Eye (tissue), 1 donor: ENCODE measurements around the gene MOCS3.

Source experiments
- DNase-seq: peaks from one replicate; pipeline ENCODE4 v3.0.0-alpha.2; 2015

The MOCS3 gene, protein sequence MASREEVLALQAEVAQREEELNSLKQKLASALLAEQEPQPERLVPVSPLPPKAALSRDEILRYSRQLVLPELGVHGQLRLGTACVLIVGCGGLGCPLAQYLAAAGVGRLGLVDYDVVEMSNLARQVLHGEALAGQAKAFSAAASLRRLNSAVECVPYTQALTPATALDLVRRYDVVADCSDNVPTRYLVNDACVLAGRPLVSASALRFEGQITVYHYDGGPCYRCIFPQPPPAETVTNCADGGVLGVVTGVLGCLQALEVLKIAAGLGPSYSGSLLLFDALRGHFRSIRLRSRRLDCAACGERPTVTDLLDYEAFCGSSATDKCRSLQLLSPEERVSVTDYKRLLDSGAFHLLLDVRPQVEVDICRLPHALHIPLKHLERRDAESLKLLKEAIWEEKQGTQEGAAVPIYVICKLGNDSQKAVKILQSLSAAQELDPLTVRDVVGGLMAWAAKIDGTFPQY

DNA sequence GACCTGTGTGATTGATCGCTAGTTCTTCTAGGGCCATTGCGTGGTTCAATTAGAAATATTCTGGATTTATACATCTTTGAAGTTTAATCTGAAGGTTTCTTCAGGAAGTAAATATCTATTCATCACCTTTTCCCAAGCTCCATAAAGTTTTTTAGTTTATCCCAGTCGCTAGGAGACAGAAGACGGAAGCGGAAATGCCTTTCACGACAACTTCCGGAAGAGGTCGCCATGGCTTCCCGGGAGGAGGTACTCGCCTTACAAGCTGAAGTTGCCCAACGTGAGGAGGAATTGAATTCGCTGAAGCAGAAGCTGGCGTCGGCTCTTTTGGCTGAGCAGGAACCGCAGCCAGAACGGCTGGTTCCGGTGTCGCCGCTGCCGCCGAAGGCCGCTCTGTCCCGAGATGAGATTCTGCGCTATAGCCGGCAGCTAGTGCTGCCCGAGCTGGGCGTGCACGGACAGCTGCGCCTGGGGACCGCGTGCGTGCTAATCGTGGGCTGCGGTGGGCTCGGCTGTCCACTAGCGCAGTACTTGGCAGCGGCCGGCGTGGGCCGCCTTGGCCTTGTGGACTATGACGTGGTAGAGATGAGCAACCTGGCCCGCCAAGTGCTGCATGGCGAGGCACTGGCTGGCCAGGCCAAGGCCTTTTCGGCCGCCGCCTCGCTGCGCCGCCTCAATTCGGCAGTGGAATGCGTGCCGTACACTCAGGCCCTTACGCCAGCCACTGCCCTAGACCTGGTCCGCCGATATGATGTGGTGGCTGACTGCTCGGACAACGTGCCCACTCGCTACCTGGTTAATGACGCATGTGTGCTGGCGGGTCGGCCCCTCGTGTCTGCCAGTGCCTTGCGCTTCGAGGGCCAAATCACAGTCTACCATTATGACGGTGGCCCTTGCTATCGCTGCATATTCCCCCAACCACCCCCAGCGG lies at the start of gene MOCS3:
TSS of gene MOCS3 (plus strand) at position 204 of the 928 bp plus-strand sequence. CDS start at position 229, 25 bp downstream.
- peak; percentile 98 for DNase-seq

DNA sequence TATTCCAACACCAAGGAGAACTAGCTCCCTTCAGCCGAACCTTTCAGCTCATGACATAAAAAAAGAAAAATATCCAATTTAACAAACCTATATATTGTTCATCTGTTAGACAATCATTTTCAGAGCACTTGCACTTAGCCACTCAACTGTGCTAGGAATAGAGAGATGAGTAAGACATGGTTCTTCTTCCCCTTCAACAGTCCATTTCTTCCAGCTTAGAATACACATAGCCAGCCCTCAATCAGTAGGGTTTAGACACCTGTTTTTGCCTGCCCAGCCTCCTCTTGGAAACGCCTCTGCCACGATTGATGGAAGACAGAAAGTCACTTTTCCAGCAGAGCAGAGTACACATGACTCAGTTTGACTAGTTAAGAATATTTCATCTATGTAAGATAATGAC lies 49.2 kb upstream of the MOCS3 start:
- no peak for DNase-seq

DNA sequence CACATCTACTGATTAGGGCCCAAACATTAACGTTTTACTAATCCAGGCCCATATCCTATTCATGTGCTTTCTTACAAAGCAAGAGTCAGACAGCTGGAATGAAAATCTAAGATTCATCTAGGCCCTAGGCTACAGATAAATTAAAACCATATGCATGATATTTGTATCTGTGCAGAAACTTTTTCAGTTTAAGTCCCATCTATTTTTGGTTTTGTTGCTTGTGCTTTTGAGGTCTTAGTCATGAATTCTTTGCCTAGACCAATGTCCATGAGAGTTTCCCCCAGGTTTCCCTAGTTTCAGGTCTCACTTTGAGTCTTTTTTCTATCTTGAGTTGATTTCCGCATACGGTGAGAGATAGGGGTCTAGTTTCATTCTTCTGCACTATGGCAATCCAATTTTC lies 47.6 kb upstream of the MOCS3 start:
- no peak for DNase-seq

DNA sequence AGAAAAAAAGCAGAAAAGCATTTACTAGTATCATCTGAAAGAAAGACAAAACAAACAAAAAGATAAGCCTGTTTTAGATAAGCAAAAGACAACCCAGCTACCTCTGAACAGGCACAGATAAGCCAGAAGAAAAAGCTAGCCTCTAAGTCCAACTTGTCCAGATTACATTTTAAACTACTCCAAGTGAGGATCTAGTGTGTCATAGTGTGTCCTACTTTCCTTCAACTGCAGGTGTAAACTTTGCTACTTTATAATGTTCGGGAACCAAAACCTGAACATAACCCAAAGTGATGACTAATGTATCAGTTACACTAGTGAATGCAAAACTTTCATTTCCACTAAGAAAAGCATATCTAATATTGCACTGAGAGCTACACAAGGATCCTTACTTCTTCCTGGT lies 46.9 kb upstream of the MOCS3 start:
- no peak for DNase-seq

DNA sequence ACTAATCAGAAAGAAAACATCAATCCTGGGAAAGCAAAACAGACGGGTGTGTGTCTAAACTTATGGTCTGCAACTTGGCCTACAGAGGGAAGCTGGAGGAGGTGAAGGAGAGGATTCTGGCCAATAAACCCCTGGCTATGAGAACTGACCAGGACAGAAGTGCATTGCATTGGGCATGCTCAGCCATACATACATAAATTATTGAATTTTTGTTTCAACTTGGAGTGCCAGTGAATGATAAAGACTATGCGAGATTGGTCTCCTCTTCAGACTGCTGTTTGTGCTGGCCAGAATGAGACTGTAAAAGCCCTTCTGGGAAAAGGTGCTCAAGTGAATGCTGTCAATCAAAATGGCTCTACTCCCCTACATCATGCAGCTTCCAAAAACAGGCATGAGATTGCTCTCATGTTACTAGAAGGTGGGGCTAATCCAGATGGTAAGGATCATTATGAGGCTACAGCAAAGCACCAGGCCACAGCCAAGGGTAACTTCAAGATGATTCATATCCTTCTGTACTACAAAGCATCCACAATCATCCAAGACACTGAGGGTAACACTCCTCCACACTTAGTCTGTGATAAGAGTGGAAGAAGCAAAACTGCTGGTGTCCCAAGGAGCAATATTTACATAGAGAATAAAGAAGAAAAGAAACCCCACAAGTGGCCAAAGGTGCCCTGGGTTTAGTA lies 44.8 kb upstream of the MOCS3 start:
- no peak for DNase-seq

DNA sequence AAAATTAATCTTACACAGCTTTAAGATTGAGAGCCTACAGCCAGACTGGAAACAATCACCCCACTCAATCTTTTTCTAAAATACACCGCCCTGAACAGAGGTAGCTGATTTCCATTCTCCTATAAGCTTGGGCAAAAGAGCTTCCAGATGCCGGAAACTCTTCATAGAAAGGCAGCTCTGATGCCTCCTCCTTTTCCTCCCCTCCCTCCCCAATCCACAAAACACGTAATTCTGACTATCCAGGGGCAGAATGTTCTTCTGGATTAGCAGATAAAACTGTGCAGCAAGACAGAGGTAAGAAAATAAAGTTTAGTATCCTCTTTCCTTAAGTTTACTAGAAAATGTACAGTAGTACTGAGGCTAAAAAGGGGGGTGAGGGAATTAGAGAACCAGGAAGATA lies 43.2 kb upstream of the MOCS3 start:
- DNase-seq: no peak

DNA sequence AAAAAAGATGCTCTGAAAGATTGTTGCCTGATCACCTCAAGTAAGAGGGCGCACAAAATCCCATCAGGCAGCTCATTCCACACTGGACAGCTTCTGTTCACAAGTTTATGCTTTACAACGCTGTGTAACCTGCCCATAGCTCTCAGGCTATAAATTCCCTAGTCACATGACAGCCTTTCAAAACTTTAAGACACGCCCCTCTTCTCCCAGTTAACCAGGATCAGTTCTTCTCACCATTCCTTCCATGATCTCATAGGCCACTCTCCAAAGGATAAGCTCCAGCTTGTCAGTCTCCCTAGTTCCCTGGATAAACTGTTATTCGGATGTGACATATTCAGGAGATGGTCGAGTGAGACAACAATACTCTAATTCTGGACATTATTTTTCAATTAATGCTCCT lies 42.4 kb upstream of the MOCS3 start:
- DNase-seq: peak; percentile 45

DNA sequence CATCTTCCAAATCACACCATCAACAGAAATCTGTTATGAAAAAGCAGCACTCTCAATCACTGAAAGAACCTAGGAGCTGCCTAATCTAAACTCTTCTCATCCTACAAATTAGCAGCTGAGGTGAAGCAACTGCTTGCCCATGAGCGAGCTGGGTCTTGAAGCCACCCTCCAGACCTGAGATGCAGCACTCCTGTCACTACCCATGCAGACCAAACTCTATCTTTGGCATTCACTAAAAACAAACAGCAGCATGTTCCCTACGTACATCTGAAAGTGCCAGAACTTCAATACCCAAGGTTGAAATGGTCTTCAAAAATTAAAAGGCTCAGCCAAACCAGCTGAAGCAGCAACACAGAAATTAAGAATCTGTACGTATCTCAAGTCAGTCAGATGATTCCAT lies 41.7 kb upstream of the MOCS3 start:
- no peak for DNase-seq

DNA sequence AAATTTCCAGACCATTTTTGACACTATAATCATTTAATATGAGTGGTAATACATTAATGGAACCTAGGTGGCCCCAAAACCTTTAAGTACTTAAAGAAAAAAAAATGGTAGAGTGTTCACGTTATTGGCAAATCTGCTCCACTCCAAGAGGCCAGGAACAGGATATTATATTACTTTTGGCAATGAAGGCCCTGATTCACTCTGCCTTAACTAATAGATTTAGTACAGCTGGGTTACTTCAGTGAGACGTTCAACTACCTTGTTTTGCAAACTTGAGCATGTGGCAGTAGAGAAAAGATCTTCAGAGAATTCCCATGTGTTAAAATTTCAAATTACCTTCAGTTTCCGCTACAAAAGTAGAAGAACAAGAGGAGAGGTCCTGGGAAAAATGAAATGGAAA lies 40.2 kb upstream of the MOCS3 start:
- no peak for DNase-seq

DNA sequence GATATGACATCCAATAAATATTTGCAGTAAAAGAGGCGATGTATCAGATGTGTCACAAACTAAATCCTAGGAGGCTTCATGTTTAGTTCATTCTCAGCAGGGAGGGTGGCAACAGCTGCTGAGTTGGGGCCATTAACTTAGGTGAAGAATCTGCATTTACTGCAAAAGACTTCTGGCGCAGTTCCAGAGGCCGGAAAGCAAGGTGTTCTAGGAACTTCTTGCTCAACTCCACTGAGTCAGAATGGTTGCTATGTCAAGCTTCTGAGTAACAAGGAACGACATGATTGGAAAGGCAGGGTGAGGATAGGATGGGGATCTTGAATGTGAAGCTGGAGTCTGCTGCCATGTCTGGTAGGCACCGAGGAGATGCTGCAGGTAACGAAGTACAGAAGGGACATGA lies 39.1 kb upstream of the MOCS3 start:
- DNase-seq: no peak

DNA sequence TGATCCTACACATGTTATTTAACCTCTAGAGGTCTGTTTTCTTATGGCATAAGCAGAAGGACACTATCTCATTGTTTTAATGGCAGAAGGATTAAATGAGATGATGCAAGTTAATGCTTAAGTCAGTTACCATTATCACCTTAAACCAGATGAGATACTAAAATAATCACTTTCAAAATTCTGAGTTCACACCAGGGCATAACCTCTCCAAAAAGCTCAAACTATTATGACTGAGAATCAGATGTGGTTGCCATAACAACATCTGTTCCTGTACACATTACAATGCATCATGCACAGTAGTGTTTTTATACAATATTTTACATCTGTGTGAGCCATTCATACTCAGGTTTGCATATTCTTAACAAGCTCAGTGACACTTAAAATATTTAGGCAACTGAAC lies 37.6 kb upstream of the MOCS3 start:
- no peak for DNase-seq

DNA sequence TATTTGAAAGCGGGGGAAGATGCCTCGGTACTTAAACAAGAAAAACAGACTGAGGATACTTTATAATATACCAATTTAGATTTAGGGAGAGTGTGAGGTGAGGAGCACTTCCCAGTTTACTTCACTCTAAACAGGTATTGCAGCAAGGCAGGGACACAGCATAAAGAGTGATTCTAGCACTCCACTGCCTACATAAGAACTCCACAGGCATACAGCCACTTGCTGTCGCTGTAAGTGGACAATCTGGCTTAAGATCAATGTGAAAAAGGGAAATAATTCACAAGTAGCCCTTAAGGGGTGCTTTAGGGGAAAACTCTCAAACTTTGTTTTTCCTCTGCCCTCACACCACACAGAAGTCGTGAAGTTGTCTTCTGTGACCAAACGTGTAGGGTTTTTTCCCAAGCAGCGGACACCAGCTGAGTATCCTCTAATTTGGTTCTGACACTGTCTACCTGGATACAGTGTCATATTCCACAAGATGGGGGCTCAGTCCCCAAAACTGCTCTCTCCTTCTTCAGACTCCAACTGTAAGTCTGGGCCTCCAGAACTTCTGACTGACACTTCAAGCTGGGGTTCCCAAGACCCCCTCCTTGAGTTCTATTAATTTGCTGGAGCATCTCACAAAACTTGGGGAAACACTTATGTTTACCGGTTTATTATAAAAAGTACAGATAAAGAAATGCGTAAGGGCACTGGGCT lies 36.7 kb upstream of the MOCS3 start:
- no peak for DNase-seq

DNA sequence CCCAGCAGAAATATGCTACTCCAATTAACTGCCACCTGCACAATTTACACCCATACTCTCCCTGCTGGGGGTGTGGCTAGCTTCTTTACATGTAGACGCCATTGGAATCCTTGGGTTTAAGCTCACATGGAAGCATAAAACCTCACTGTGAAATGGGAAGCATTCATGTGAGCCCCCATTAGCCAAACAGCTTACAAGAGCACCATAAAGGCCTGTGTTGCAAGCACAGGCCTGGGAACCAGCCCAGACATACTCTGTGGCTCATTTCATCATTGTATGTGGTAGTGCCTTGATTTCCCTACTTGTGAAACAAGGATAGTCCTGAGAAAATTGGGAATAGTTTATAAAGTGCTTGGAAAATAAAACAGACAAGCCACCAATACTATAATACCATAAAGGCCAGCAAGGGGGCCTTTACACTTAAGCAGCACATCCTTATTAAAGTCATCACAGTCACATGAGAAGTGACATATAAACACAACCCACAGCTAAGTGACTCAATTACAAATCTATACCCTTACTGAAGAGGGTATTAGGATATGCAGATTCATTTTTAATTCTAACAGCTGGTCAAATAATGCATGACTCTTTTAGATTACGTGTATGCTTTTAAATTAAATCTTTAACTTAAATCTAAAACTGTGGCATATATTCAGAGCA lies 34.2 kb upstream of the MOCS3 start:
- DNase-seq: no peak

DNA sequence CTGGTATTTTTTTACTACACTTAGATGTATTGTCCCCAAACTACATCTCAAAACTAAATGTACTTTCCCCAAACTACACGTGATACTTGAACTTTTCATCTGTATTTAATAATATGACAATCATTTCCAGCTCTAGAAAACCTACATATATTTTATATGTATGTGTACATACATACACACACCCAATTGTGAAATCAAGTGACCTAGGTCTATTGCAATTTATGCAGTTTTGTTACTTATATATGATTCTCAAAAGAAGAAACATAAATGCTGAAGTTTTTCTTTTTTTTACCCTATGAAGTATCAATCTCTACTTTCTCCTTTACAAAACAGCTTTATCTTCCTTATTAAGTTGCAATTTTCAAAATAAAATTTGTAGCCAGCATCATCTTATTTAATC lies 32.1 kb upstream of the MOCS3 start:
- DNase-seq: no peak

DNA sequence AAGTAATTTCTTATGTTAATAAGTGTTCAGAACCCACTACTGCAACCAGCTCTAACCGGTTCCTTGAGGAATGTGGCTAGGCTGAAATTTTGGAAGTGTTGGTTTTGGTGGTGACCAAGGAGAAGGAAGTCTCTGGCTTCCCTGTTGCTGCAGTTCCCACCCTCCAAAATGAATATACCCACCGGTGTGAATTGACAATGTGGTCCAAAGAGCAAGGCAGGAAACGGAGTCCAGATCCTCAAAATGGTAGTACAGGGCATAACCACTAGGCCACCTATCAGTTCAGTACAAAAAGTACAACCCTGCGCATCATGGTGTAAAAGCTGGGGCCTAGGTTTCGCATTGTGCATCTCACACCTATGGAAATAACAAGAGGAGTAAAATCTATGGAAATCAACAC lies 30.1 kb upstream of the MOCS3 start:
- DNase-seq: no peak

DNA sequence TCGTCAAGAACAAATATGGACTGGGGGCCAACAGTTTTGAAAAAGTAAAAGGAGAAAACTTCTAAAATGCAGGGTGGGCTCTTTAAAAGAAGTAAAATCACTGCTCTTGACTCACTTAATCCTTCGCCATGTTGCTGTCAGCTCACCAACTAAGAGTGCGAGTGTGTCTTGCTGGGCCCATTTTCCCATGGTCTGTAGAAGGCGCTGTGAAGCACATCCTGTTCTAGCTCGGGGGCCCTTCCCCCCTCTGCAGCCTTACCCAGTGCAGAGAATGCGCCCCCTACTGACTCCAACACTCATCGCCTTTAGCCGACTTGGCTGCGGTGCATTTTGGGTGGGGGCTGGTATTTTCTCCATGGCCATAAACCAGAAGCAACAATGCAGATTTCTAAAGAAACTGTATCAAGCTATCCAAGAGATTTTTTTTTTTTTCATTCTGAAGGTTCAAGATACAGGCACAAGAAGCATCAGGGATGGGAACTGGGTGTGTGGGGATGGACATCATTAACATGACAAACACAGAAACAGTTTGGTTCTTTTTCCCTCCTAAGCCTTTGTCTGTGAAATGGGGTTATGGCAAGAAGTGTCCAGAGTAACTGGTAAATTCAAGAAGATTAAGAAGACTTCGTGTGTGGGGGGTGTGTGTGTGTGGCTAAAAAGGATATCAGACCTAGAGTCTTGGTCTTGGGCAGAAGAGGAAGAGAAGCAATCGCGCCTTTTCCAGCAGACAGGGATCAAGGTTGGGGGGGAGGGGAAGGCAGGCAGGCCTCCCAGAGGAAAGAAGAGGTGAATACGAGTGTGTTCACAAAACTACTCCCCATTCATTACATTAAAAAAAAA lies 29.1 kb upstream of the MOCS3 start:
- peak; percentile 98 for DNase-seq

DNA sequence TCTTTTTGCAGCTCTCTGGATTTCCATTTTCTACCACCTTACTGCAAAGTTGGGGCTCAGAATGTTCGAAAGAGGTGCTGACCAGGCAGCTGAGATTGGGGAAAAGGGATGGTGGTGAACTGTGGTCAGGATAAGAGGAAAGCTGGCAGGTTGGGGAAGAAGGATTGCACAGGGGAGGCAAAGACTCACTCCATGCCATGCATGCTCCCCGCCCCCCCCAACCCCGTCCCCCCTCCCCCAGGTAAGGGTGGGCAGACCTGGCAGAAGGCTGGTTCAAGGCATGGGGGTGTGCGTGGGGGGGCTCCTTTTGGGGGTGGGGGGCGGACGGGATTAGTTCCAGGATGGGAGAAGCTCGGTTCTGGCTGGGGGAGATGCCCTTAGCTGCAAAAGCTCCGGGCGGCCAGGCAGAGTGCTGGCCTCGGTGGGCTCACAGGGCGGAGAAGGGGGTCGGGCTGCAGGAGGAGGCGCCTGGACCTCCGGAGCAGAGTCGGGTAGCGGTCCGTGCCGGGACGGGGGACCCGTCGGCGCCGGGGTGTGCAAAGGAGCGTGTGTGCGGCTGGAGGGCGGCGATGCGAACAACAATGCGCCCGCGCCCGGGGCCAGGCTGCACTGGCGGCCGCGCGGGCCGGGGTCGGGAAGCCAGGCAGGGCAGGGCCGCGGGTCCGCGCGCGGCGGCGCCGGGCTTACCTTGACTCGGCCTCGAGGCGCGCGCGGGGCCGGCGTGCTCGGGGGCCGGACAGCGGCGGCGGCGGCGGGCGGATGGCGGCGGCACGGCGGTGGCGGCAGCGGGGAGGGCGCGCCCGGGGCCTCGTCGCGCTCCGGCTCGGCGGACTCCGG lies 28.3 kb upstream of the MOCS3 start:
- peak; percentile 57 for DNase-seq

DNA sequence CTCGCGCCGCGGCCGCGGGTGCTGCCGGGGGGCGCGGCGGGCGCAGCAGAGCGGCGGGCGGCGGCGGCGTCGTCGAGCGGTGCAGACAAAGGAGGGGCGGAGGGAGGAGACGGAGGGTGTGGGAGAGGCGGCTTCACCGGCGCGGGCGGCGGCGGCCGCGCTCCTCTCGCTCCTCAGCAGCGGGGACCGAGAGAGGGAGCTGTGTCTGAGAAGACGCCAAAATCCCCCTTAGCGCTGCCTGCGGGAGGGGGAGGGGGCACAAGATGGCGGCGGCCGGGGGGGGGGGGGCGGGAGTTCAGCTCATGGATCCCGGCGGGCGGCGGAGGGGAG lies 27.7 kb upstream of the MOCS3 start:
- DNase-seq: no peak

DNA sequence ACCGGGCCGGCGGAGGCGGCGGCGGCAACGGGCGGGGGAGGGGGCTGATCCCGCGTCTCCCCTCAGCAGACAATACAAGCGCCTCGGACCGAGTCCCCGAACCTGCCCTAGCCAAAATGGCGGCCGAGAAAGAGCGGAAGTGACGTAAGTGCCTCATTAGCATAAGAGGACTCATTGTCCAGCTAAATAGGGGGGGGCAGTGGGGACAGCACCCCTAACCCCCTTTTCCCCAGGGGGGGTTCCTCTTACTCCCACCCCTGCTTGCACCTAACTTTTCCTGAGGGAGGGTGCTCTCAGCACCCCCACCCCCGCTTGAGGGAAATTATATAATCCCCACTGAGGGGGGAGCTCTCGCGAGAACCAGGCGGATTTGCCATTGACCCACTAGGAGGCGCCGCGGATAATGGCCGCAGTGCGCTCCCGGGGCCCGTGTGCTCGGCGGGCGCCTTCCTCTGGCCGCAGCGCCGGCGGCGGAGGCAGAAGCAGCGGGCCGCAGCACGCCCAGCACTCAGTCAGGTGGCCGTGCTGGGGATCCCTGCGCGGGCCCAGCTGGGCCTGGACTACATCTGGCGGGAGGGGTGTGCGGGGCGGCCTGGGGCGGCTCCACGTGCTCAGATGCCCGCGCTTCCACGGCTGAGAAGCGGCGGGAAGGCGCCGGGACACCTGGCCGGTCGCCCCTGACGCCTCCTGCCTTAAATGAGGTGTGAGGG lies 27.2 kb upstream of the MOCS3 start, which contains the start of gene ADNP:
TSS of gene ADNP (minus strand) at position 132 of the 710 bp plus-strand sequence. CDS start 27,441 bp downstream, outside the sequence.
- peak; percentile 99 for DNase-seq
